NT2/D1 (cell line): ENCODE measurements around the gene FBRSL1.

Experiments used
- YY1 ChIP-seq: IDR thresholded peaks from 2 replicates; pipeline ENCODE4 v1.6.1; 2011; ENCODE audit not compliant: insufficient read length, insufficient read depth
- ZNF274 ChIP-seq: IDR thresholded peaks from 2 replicates; pipeline ENCODE4 v1.6.1; 2011; ENCODE audit warnings: mild to moderate bottlenecking, low read depth, low read length

GRCh38 chr12:132489078-132489601 lies 811 bp upstream of the FBRSL1 start:
- TF ChIP-seq YY1 (no peak), ZNF274 (no peak)
